PFSK-1 (cell line): ENCODE results near the gene KRTAP4-16.

Experiments
- FOXP2 ChIP-seq: optimal IDR thresholded peaks from 2 replicates; pipeline ENCODE3; 2011; ENCODE audit warnings: borderline replicate concordance, control low read depth, inconsistent platforms; ENCODE audit not compliant: insufficient read depth; ENCODE audit errors: extremely low read length, extremely low read depth
- POLR2AphosphoS5 ChIP-seq: IDR thresholded peaks from 2 replicates; pipeline ENCODE4 v1.6.1; 2012; ENCODE audit warnings: low read depth, mild to moderate bottlenecking, control low read depth, low read length, moderate library complexity
- SIN3A ChIP-seq: IDR thresholded peaks from 2 replicates; pipeline ENCODE4 v1.6.1; 2012; ENCODE audit warnings: mild to moderate bottlenecking, low read length, moderate library complexity, borderline replicate concordance; ENCODE audit not compliant: insufficient read depth
- TAF1 ChIP-seq: IDR thresholded peaks from 2 replicates; pipeline ENCODE4 v1.6.1; 2012; ENCODE audit warnings: low read length, control low read depth, borderline replicate concordance; ENCODE audit not compliant: insufficient read depth
- TF ChIP-seq, protein P1 (sequence below), 2 experiments: IDR thresholded peaks; 2 replicates each; pipeline versions ENCODE4 v1.6.1 to v1.8.0; 2011 to 2012; ENCODE audit warnings: low read depth in 2 of 2, low read length in 2 of 2, control low read depth in 1 of 2, inconsistent platforms in 1 of 2, mild to moderate bottlenecking in 1 of 2, moderate library complexity in 1 of 2; ENCODE audit not compliant: insufficient read depth in 1 of 2

DNA sequence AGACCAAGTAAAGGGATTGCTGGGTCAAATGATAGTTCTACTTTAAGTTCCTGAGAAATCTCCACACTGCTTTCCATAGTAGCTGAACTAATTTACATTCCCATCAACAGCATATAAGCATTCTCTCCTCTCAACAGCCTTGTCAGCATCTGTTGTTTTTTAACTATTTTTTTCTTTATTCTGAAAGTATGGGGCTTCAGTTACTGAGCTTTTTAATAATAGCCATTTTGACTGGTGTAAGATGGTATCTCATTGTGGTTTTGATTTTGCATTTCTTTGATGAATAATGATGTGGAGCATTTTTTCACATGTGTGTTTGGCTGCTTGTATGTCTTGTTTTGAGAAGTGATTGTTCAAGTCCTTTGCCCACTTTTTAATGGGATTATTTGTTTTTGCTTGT, 49.4 kb downstream of the KRTAP4-16 start:
- TF ChIP-seq SIN3A (no peak), POLR2AphosphoS5 (no peak), TAF1 (no peak), FOXP2 (no peak)
- TF ChIP-seq, protein P1, sequence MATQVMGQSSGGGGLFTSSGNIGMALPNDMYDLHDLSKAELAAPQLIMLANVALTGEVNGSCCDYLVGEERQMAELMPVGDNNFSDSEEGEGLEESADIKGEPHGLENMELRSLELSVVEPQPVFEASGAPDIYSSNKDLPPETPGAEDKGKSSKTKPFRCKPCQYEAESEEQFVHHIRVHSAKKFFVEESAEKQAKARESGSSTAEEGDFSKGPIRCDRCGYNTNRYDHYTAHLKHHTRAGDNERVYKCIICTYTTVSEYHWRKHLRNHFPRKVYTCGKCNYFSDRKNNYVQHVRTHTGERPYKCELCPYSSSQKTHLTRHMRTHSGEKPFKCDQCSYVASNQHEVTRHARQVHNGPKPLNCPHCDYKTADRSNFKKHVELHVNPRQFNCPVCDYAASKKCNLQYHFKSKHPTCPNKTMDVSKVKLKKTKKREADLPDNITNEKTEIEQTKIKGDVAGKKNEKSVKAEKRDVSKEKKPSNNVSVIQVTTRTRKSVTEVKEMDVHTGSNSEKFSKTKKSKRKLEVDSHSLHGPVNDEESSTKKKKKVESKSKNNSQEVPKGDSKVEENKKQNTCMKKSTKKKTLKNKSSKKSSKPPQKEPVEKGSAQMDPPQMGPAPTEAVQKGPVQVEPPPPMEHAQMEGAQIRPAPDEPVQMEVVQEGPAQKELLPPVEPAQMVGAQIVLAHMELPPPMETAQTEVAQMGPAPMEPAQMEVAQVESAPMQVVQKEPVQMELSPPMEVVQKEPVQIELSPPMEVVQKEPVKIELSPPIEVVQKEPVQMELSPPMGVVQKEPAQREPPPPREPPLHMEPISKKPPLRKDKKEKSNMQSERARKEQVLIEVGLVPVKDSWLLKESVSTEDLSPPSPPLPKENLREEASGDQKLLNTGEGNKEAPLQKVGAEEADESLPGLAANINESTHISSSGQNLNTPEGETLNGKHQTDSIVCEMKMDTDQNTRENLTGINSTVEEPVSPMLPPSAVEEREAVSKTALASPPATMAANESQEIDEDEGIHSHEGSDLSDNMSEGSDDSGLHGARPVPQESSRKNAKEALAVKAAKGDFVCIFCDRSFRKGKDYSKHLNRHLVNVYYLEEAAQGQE (IDR thresholded peaks at IDR 0.05; ENCODE audit: insufficient read depth in 1 of 2, low read depth in 2 of 2, low read length in 2 of 2), result no peak
